HepG2 (cell line): ENCODE results near the gene CEACAM5. TPM values are rescaled to one million over a fixed set of nuclear protein-coding genes. Genes with fewer than 3 reads are reported as not detected.

ENCODE experiments used
- CC2D1A ChIP-seq: sonication (generic); formaldehyde crosslinking; IDR thresholded peaks from 2 replicates; pipeline ENCODE4 v1.8.1; 2023; ENCODE audit warnings: mild to moderate bottlenecking, missing genetic modification reagents
- PAX8 ChIP-seq: sonication (generic); formaldehyde crosslinking; IDR thresholded peaks from 2 replicates; pipeline ENCODE4 v1.8.0; 2022; ENCODE audit warnings: mild to moderate bottlenecking, missing genetic modification reagents, borderline replicate concordance
- POLR2AphosphoS5 ChIP-seq: IDR thresholded peaks from 2 replicates; pipeline ENCODE4 v1.6.1; 2012; ENCODE audit warnings: low read depth, low read length
- ZNF207 ChIP-seq: fragments of 450-650 bp; IDR thresholded peaks from 2 replicates; pipeline ENCODE4 v1.6.1; 2016; ENCODE audit warnings: antibody characterized with exemption, borderline replicate concordance
- ZNF44 ChIP-seq: sonication (generic); formaldehyde crosslinking; IDR thresholded peaks from 2 replicates; pipeline ENCODE4 v1.5.1; 2020; ENCODE audit warnings: mild to moderate bottlenecking, missing genetic modification reagents
- ZNF605 ChIP-seq: sonication (generic); formaldehyde crosslinking; IDR thresholded peaks from 2 replicates; pipeline ENCODE4 v1.8.0; 2022; ENCODE audit warnings: mild to moderate bottlenecking, missing genetic modification reagents
- polyA plus RNA-seq, 8 experiments: library from polyadenylated mRNA; depleted of rRNA in 3 of 8; stranded (reverse) in 7 of 8; unstranded in 1 of 8; fragments of >200 nt; fragmentation: Illumina TruSeq in 4 of 8; extraction: Trizol in 4 of 8; gene quantifications; 2 replicates each; pipeline versions ENCODE4 v1.2.1 to v1.2.3, GENCODE V29; 2011 to 2016; ENCODE audit warnings: low read depth in 4 of 8, missing spikeins in 1 of 8, mixed read lengths in 1 of 8; ENCODE audit not compliant: insufficient read depth in 1 of 8
- total RNA-seq, 5 experiments: library from RNA; depleted of rRNA; stranded (reverse); fragments of >200 nt; fragmentation: Illumina TruSeq; extraction: Trizol; gene quantifications; 2 replicates each; pipeline ENCODE4 v1.2.3, GENCODE V29; 2016; ENCODE audit warnings: low read depth in 1 of 5
- TF ChIP-seq, protein P1 (sequence below): sonication (generic); formaldehyde crosslinking; IDR thresholded peaks from 2 replicates; pipeline ENCODE4 v1.4.0; 2020; ENCODE audit warnings: mild to moderate bottlenecking, missing genetic modification reagents
- TF ChIP-seq, protein P2 (sequence below): sonication (generic); formaldehyde crosslinking; conservative IDR thresholded peaks from 2 replicates; pipeline ENCODE4 v1.4.0; 2020; ENCODE audit warnings: mild to moderate bottlenecking, missing genetic modification reagents, moderate library complexity
- TF ChIP-seq, protein P3 (sequence below): sonication (generic); formaldehyde crosslinking; IDR thresholded peaks from 2 replicates; pipeline ENCODE4 v1.8.1; 2023; ENCODE audit warnings: mild to moderate bottlenecking, missing genetic modification reagents, borderline replicate concordance

The CEACAM5 gene
- total and polyA plus RNA-seq, 2 of the 13 experiments (the other 11 are each of a cell fraction or from before 2014, with no cell fraction given), result not detected

DNA sequence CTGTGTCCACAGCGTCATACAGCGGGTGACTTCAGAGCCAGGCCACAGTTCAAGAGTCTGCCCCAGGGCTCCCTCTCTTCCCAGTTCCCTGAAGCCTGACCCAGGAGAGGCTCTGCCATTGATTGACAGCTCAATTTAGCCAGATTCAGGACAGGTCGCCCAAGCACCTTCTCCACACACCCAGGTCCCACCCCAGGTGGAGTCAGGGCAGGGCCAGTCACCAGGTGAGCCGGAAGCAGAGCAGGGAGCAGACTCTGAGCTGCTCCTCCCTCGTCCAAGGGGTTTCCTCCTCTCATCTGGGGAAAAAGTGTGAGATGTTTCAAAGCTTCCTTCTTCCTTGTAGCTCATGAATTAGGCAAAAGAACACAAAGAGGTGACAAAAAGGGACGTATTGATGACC, 26.0 kb upstream of the CEACAM5 start (continued):
- TF ChIP-seq, protein P1, sequence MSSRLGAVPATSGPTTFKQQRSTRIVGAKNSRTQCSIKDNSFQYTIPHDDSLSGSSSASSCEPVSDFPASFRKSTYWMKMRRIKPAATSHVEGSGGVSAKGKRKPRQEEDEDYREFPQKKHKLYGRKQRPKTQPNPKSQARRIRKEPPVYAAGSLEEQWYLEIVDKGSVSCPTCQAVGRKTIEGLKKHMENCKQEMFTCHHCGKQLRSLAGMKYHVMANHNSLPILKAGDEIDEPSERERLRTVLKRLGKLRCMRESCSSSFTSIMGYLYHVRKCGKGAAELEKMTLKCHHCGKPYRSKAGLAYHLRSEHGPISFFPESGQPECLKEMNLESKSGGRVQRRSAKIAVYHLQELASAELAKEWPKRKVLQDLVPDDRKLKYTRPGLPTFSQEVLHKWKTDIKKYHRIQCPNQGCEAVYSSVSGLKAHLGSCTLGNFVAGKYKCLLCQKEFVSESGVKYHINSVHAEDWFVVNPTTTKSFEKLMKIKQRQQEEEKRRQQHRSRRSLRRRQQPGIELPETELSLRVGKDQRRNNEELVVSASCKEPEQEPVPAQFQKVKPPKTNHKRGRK, result no peak
- TF ChIP-seq, protein P2, sequence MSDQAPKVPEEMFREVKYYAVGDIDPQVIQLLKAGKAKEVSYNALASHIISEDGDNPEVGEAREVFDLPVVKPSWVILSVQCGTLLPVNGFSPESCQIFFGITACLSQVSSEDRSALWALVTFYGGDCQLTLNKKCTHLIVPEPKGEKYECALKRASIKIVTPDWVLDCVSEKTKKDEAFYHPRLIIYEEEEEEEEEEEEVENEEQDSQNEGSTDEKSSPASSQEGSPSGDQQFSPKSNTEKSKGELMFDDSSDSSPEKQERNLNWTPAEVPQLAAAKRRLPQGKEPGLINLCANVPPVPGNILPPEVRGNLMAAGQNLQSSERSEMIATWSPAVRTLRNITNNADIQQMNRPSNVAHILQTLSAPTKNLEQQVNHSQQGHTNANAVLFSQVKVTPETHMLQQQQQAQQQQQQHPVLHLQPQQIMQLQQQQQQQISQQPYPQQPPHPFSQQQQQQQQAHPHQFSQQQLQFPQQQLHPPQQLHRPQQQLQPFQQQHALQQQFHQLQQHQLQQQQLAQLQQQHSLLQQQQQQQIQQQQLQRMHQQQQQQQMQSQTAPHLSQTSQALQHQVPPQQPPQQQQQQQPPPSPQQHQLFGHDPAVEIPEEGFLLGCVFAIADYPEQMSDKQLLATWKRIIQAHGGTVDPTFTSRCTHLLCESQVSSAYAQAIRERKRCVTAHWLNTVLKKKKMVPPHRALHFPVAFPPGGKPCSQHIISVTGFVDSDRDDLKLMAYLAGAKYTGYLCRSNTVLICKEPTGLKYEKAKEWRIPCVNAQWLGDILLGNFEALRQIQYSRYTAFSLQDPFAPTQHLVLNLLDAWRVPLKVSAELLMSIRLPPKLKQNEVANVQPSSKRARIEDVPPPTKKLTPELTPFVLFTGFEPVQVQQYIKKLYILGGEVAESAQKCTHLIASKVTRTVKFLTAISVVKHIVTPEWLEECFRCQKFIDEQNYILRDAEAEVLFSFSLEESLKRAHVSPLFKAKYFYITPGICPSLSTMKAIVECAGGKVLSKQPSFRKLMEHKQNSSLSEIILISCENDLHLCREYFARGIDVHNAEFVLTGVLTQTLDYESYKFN (CRISPR knock-in tag), result no peak
- TF ChIP-seq ZNF605 (CRISPR knock-in tag) (no peak), CC2D1A (no peak), POLR2AphosphoS5 (no peak), PAX8 (CRISPR knock-in tag) (no peak), ZNF44 (CRISPR knock-in tag) (no peak), ZNF207 (no peak)
- TF ChIP-seq, protein P3, sequence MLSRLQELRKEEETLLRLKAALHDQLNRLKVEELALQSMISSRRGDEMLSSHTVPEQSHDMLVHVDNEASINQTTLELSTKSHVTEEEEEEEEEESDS (CRISPR knock-in tag), result no peak
